Ishikawa (cell line): ENCODE measurements around the gene CCNL2.

Experiments used
- CEBPB ChIP-seq: IDR thresholded peaks from 2 replicates; pipeline ENCODE4 v1.6.1; 2012
- EGR1 ChIP-seq: IDR thresholded peaks from 2 replicates; pipeline ENCODE4 v1.6.1; 2012
- EP300 ChIP-seq: IDR thresholded peaks from 2 replicates; pipeline ENCODE4 v1.6.1; 2012; ENCODE audit warnings: borderline replicate concordance
- FOXM1 ChIP-seq: IDR thresholded peaks from 2 replicates; pipeline ENCODE4 v1.6.1; 2012; ENCODE audit warnings: low read depth, borderline replicate concordance
- MAX ChIP-seq: IDR thresholded peaks from 2 replicates; pipeline ENCODE4 v1.6.1; 2012
- NFIC ChIP-seq: IDR thresholded peaks from 2 replicates; pipeline ENCODE4 v1.6.1; 2012
- RAD21 ChIP-seq: IDR thresholded peaks from 2 replicates; pipeline ENCODE4 v1.6.1; 2012; ENCODE audit warnings: low read depth
- TAF1 ChIP-seq: IDR thresholded peaks from 2 replicates; pipeline ENCODE4 v1.6.1; 2012; ENCODE audit warnings: low read depth, mild to moderate bottlenecking
- TCF12 ChIP-seq: IDR thresholded peaks from 2 replicates; pipeline ENCODE4 v1.6.1; 2012; ENCODE audit warnings: low read depth
- TEAD4 ChIP-seq: IDR thresholded peaks from 2 replicates; pipeline ENCODE4 v1.6.1; 2012
- USF1 ChIP-seq: IDR thresholded peaks from 2 replicates; pipeline ENCODE4 v1.6.1; 2012
- YY1 ChIP-seq: IDR thresholded peaks from 2 replicates; pipeline ENCODE4 v1.6.1; 2012; ENCODE audit warnings: low read depth
- ZBTB7A ChIP-seq: IDR thresholded peaks from 2 replicates; pipeline ENCODE4 v1.6.1; 2012; ENCODE audit warnings: low read depth
- TF ChIP-seq, protein P1 (sequence below): IDR thresholded peaks from 2 replicates; pipeline ENCODE4 v1.6.1; 2012; ENCODE audit warnings: low read depth, mild to moderate bottlenecking

CCNL2 gene

GRCh38 chr1:1360506-1361169 is 38.5 kb downstream of the CCNL2 start:
- TF ChIP-seq NFIC (0 out of 2 replicates have a peak, but pooled peaks have one; percentile 12), EGR1 (no peak), RAD21 (no peak), TEAD4 (peak; percentile 83), EP300 (no peak), USF1 (peak; percentile 26; the same call in 1 of the 2 replicates)
- TF ChIP-seq, protein P1, sequence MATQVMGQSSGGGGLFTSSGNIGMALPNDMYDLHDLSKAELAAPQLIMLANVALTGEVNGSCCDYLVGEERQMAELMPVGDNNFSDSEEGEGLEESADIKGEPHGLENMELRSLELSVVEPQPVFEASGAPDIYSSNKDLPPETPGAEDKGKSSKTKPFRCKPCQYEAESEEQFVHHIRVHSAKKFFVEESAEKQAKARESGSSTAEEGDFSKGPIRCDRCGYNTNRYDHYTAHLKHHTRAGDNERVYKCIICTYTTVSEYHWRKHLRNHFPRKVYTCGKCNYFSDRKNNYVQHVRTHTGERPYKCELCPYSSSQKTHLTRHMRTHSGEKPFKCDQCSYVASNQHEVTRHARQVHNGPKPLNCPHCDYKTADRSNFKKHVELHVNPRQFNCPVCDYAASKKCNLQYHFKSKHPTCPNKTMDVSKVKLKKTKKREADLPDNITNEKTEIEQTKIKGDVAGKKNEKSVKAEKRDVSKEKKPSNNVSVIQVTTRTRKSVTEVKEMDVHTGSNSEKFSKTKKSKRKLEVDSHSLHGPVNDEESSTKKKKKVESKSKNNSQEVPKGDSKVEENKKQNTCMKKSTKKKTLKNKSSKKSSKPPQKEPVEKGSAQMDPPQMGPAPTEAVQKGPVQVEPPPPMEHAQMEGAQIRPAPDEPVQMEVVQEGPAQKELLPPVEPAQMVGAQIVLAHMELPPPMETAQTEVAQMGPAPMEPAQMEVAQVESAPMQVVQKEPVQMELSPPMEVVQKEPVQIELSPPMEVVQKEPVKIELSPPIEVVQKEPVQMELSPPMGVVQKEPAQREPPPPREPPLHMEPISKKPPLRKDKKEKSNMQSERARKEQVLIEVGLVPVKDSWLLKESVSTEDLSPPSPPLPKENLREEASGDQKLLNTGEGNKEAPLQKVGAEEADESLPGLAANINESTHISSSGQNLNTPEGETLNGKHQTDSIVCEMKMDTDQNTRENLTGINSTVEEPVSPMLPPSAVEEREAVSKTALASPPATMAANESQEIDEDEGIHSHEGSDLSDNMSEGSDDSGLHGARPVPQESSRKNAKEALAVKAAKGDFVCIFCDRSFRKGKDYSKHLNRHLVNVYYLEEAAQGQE: no peak

DNA sequence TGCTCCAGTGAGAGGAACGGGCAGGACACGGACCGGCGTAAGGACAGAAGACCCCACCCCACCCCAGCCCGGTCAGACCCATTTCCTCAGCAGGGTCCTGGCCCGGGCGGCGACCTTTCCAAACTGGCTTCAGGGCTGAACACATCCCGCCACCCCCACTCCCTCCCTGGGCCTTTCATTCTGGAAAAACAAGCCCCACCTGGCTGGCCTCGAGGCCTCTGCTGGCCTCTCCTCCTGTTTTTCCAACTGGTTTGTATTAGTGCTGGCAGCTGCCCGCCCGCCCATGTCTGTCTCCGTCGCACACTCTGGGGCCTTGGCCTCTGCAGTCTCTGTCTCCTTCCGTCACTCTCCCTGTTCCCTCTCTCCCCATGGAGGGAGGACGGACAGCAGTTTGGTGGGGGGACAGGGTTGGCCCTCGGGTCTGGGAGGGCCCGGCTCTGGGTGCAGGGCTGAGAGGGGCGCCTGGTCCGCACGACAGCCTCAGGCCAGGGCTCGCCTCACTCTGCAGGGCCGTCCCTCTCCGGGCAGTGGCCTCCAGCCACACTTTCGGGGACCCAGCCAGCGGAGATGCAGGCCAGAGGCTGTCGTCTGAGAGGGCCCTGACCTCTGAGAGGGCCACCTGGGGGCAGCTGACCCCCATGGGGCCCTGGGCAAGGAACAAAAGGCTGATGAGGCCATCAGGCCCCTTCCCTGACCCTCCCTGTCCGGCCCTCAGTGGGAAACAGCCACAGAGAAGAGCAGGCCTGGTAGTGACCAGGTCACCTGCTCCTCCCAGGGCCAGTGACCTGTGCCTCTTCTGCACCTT is 39.3 kb downstream of the CCNL2 start:
- TF ChIP-seq TCF12: no peak

GRCh38 chr1:1359308-1359663 is 39.8 kb downstream of the CCNL2 start:
- no peak for TF ChIP-seq EP300
- no peak for TF ChIP-seq TAF1
- no peak for TF ChIP-seq TEAD4
- no peak for TF ChIP-seq YY1
- no peak for TF ChIP-seq CEBPB

DNA sequence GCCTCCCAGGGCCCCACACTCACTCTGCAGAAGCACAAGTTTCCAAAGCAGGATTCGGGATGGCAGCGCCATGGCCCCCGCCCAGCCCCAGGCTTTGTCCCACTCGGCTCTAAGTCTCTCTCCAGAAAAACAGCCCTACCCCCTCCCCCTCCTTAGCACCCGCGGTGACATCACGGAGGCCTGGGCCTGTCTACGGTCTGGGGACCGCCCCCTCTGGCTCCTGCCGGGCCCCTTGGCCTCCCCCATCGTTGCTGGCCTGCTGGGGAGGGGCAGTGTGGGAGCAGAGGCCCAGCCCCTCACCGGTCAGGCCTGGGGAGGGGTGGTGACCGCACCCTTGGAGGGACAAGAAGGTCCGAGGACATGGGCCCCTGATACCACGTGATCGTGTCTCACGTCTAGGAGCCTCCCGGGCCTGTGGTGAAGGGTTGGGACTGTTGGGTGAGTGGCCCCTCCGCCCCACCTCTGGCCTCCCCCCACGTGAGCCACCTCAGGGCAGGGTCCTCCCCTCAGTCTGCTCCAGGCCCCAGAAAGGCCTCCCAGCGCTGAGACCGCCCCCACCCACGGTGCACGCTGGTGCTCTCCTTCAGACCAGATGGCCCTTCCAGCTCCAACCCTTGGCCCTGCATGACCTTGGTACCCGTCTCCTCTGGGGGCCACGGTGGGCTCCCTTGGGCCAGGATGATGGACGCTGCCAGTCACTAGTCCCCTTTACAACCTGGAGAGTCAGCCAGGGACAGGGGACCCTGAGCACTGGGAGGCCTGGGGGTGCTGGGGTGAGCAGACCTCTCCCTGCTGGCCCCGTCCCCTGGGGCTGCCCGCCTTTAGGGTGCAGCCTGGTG is 40.5 kb downstream of the CCNL2 start, which contains the start of gene MXRA8:
Gene MXRA8, minus strand, starts transcription at position 123 of the 839 bp plus-strand sequence. Its CDS starts 51 bp downstream, at position 72.
- TF ChIP-seq USF1: no peak
- no peak for TF ChIP-seq NFIC
- no peak for TF ChIP-seq CEBPB
- TF ChIP-seq ZBTB7A: no peak
- TF ChIP-seq, protein P1: no peak
- no peak for TF ChIP-seq FOXM1
- TF ChIP-seq EGR1: no peak
- no peak for TF ChIP-seq RAD21

DNA sequence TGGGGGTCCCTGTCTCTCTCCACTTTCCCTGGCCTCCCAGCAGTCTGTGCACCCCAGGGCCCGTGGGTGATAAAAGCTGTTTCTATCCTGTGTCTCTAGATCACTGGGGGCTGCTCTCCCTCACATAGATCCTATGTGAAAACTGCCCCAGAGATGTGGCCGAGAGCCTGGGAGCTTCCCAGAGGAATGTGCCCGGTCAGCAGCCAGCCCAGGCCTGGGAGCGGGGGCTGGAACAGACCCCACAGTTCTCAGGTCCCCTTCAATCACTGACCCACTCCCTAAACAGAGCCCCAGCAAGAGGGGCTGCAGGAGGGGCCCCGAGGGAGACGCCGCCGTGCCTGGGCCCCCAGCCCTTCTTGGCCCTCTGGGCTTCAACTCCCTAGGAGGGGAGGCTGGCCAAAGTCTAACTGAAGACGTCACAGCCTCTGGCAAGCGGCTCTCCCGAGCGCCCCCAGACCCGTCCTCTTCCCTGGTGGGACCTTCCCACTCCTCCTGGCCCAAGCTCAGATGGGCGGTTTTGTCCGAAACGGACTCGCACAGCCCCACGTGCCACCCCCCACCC is 41.2 kb downstream of the CCNL2 start:
- TF ChIP-seq FOXM1: no peak
- TF ChIP-seq RAD21: no peak
- no peak for TF ChIP-seq EP300
- no peak for TF ChIP-seq TEAD4
- TF ChIP-seq, protein P1: no peak
- TF ChIP-seq ZBTB7A: no peak
- TF ChIP-seq CEBPB: no peak
- TF ChIP-seq MAX: no peak
- no peak for TF ChIP-seq EGR1
